Left hindlimb (tissue), 1 donor: ENCODE data around the gene SERPINB5.
"Not testable (repeated sequence)": the region's sequence is repeated elsewhere in the genome, so short reads cannot be mapped to it uniquely, and the experiment has no call there.

Experiments used
- DNase-seq: peaks from one replicate; pipeline ENCODE4 v3.0.0-alpha.2; 2018

SERPINB5 gene, protein sequence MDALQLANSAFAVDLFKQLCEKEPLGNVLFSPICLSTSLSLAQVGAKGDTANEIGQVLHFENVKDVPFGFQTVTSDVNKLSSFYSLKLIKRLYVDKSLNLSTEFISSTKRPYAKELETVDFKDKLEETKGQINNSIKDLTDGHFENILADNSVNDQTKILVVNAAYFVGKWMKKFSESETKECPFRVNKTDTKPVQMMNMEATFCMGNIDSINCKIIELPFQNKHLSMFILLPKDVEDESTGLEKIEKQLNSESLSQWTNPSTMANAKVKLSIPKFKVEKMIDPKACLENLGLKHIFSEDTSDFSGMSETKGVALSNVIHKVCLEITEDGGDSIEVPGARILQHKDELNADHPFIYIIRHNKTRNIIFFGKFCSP

DNA sequence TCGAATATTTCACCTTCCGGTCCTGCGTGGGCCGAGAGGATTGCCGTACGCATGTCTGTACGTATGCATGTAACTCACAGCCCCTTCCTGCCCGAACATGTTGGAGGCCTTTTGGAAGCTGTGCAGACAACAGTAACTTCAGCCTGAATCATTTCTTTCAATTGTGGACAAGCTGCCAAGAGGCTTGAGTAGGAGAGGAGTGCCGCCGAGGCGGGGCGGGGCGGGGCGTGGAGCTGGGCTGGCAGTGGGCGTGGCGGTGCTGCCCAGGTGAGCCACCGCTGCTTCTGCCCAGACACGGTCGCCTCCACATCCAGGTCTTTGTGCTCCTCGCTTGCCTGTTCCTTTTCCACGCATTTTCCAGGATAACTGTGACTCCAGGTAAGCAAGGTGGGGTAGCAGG is at the start of gene SERPINB5:
Gene SERPINB5 (plus strand): TSS at position 291 of the 400 bp plus-strand sequence. CDS start 7,471 bp downstream, outside the sequence.
- DNase-seq = no peak

DNA sequence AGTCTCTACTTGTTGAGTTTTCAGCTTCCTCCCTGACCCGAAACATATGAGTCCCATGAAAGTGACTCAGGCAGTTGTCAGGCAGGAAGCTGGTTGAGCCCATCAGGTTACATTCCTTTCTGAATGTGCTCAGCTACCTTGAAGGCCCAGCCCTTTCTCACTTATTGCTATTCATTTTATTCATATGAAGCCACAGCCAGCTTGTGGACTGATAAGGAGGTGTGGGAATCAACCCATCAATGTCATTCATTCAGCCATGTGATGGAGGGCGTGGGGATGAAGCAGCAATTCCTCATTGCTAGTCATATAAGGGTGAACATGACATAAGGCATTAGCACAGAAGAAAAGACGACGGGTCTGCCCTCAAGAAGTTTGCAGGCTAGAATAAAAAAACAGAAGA is 49.2 kb upstream of the SERPINB5 start:
- DNase-seq = no peak

DNA sequence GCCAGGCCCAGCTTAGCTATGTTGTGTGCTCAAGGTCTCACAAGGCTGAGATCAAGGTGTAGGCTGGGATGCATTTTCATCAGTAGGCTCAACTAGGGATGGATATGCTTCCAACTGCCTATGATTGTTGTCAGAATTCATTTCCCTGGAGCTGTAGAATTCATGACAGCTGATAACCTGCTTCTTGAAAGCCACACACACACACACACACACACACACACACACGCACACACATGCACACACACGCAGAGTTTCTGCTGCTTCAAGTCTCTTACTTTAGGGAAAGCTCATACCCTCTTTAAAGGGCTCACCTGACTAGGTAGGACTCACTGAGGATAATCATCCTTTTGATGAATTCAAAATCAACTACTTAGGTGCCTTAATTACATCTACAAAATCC is 46.2 kb upstream of the SERPINB5 start:
- no peak for DNase-seq

DNA sequence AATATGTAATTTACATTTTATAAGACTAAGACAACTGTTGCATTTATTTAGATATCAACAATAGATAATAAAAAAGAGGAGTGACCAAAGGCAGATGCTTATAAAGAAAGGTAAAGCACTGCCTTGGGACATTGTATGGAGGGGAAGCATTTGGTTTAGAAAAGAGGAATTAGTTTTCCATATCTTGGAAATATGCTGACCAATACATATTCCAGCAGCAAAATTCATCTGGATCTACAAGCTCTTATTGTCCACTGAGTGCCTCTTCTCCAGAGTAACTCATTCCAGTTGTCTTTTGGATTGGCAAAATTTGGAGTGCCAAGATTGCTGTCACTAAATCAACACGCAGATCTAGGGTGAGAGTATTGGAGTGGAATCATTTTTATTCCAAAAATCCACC is 45.6 kb upstream of the SERPINB5 start:
- no peak for DNase-seq

- DNase-seq = no peak
These were observed 43.4 kb upstream of the SERPINB5 start for GRCh38 chr18:63433334-63433866.

GRCh38 chr18:63438181-63438580 is 38.6 kb upstream of the SERPINB5 start:
- DNase-seq = no peak

DNA sequence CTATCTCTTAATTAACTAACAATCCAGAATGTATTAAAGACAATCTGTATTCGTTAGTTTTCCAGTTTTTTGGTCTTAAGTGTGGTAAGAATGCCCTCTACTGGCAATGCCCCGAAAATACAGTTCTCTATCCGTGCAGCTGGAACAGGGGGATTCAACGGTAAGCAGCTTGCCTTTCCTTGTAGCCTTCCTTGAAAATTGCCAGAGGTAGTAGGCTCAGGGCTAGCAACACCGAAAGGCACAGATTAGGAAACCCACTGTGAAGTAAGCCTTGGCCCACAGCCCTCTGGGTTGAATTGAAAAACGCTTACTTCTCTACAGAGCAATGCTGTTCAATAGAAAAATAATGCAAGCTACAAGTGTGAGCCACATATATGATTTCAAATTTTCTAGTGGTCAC is 37.4 kb upstream of the SERPINB5 start:
- DNase-seq = no peak

GRCh38 chr18:63440219-63440618 is 36.5 kb upstream of the SERPINB5 start:
- no peak for DNase-seq

GRCh38 chr18:63440881-63441280 is 35.9 kb upstream of the SERPINB5 start:
- no peak for DNase-seq

GRCh38 chr18:63443829-63444228 is 32.9 kb upstream of the SERPINB5 start:
- DNase-seq = no peak

GRCh38 chr18:63444580-63444979 is 32.2 kb upstream of the SERPINB5 start:
- DNase-seq = no peak

DNA sequence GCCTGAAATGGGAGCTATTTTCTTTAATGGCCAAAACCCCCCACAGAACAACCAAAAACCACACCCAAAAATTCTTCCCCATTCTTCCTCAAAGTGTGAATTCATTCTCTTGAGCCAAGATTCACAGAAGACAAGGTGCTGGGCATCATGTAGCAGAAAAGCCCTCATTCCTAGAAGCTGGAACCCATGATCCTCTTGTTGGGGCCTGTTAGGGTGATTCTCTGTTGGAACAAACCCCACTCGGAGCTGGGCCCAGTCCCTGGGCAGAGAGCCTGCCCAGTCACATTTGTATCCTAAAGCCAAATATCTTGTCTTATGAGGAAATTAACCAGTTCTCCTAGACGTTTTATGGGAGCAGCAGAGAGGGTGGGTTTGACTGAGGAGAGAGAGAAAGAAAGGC is 31.7 kb upstream of the SERPINB5 start:
- DNase-seq = no peak

DNA sequence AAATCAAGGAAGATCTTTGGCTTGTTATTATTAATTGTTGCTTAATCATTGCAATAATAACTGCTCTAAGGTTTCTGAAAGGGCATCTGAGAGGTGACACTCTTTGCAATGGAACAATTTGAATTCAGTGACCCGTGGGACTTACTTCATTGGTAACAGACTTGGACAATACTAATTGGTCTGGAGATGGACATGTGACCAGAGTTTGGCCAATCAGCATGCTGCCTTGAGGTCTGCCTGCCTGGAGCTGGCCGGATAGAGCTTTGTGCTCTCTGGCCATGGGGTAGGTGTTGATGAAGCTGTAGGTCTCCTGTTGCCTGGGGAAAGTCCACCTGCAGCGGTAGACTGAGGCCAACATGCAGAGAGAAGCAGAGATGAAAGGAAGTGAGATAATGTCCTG is 30.5 kb upstream of the SERPINB5 start:
- no peak for DNase-seq

- DNase-seq = no peak
These were observed 29.7 kb upstream of the SERPINB5 start for GRCh38 chr18:63447066-63447465.

DNA sequence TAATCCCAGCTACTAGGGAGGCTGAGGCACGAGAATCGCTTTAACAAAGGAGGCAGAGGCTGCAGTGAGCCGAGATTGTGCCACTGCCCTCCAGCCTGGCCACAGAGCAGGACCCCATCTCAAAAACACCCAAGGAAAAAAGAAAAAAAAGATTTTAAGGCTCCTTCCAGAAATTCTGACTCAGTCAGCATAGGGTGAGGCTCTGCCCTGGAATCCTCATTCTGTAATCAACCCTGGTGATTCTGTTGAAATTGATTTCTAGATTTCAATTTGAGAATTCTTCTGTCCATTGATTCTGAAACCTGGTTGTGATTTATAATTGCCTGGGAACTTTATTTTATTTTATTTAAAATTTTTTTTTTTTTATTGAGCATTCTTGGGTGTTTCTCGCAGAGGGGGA is 27.3 kb upstream of the SERPINB5 start:
- no peak for DNase-seq

- DNase-seq = no peak
These were observed 24.7 kb upstream of the SERPINB5 start for GRCh38 chr18:63451799-63452660.

DNA sequence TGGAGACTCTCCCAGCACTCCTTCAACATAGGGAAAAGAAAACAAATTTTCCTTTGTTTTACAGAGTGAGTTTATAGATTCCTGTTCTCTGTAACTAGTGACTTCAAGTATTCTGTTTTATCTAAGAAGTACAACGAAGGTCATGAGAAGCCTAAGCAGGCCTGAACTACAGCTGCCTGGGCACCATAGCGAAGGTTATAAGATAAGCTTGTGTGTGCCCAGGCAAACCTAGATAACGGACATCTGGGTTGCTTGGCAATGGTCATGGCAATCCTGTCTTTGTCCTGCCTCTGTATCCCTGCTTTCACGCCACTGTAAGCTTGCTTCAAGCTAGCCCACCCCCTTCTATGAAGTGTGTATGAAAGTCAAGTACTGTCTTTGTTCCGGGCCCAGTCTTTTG is 24.0 kb upstream of the SERPINB5 start:
- not testable (repeated sequence) for DNase-seq

- no peak for DNase-seq
These were observed 22.3 kb upstream of the SERPINB5 start for GRCh38 chr18:63454497-63454896.

DNA sequence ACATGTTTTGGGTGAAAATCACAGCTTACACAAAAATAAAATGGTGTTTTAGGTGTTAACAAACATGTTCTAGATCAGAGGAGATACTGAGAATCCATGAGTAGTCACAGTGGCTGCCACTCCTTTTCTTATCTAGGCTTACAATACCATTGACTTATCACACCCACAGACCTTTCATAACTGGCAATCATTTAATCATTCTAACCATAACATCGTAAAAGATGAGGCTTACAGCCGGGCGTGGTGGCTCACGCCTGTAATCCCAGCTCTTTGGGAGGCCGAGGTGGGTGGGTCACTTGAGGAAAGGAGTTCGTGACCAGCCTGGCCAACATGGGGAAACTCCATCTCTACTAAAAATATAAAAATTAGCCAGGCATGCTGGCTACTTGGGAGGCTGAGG is 18.8 kb upstream of the SERPINB5 start:
- DNase-seq = no peak

DNA sequence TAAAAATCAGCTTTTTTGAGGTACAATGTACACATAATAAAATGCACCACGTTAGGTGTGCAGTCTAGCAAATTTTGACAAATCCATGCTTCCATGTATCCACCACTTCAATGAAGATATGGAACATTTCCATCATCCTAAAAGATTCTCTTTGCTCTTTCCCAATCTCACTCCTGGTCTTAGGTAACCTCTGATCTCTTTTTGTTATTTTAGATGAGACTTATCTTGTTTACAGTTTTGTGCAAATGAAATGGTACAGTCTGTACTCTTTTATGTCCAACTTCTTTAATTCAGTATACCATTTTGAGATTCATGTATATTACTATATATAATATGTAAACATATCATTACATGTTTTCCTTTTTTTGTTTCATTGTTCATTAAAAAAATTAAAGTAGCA is 16.3 kb upstream of the SERPINB5 start:
- no peak for DNase-seq

GRCh38 chr18:63464434-63464833 is 12.3 kb upstream of the SERPINB5 start:
- no peak for DNase-seq

DNA sequence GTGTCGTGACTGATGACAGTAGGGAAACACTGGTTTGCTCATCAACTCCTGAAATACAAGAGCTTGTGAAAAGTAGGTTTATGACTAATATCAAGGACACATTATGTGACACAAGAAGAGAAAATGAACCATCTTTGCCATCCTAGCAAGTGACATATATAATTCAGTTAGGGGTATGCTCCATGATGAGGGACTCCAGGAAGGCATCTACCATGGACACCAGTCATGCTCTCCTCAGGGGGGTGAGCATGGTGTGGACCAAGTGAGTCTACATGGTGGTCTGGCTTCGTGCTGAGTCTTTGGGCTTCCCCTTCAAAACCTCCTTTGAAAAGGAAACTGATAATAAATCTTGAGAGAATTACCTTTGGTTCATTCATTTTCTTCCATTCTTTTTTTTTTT is 11.7 kb upstream of the SERPINB5 start:
- DNase-seq = no peak

DNA sequence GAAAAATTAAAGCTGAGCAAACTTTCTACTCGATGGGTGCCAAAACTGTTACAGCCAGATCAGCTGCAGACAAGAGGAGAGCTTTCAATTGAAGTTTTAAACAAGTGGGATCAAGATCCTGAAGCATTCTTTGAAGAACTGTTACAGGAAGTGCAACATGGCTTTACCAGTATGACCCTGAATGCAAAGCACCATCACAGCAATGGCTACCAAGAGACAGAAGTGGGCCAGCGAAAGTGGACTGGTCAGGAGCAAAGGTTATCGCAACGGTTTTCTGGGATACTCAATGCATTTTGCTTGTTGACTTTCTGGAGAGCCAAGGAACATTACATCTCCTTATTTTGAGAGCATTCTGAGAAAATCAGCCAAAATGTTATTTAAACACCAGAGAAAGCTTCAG is 9.1 kb upstream of the SERPINB5 start:
- no peak for DNase-seq

GRCh38 chr18:63468575-63468974 is 8.2 kb upstream of the SERPINB5 start:
- DNase-seq = no peak
